Measurements from ENCODE around the gene FAM110D. TPM values are rescaled to one million over a fixed set of nuclear protein-coding genes. Genes with fewer than 3 reads are reported as not detected.
A peak's percentile ranks its signal among the peaks of the same experiment; 100 is the strongest.

Gene FAM110D
- total and polyA plus RNA-seq, 2 experiments from 2014 or later: 0.24 to 0.39 TPM

DNA sequence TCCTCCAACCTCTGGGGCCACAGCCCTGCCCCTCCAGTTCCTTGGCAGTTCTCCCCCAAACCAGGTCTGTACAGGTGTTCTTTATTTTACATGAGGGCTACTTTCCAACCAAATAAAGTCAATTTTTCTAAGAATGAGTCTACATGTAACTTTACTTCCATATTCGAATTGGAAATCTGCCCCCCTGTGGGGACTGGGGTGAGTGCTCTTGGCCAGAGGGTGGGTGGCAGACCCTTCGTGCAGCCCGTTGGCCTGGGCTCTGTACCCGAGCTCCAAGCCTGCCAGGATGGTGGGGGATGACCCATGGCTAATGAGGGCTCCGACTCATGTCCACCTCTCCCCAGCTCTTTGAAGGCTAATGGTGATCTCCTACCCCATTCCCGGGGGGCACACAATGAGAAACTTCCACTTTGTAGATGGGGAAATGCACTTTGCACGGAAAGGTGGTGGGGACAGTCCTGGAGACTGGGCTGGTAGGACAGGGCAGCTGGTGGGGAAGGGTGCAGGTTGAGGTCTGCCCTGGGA, 30.9 kb downstream of the FAM110D start:
- Histone ChIP-seq H3K27ac (ENCODE audit: low read depth) (no peak overlapping the region), H3F3A (replicated peaks; ENCODE audit: low read depth) (0 out of 2 replicates have a peak, but pooled peaks cover 4% of the 10 kb centered on the region), H3K4me3 (no peak overlapping the region), H3K27me3 (ENCODE audit: insufficient read depth) (no peaks in the 10 kb centered on the region), H3K36me3 (ENCODE audit: insufficient read depth) (no peaks in the 10 kb centered on the region), H3K4me1 (ENCODE audit: insufficient read depth) (no peaks in the 10 kb centered on the region), H3K4me2 (no peak overlapping the region), H3K79me2 (replicated peaks; ENCODE audit: insufficient read depth) (no peaks in the 10 kb centered on the region), H2AFZ (no peak overlapping the region), H3K9me2 (ENCODE audit: insufficient read depth) (no peaks in the 10 kb centered on the region), H4K20me1 (replicated peaks; ENCODE audit: insufficient read depth) (no peaks in the 10 kb centered on the region)
- peaks cover 9% of the 10 kb centered on the region; the same call in 2 of the 3 replicates for H3K36me3 Mint-ChIP-seq (ENCODE audit: low read depth)
- ATAC-seq (no peak), DNase-seq (ENCODE audit: low spot score) (no peak)
- H3K4me3 Mint-ChIP-seq: no peak overlapping the region
- H3K9me3 Mint-ChIP-seq: no peaks in the 10 kb centered on the region; the same call in 2 of the 3 replicates
- H3K4me1 Mint-ChIP-seq: peaks cover 17% of the 10 kb centered on the region
- peaks cover 13% of the 10 kb centered on the region for H3K27me3 Mint-ChIP-seq (ENCODE audit: insufficient read depth, low read depth, poor library complexity)
- TF ChIP-seq EZH2 (IDR thresholded peaks at IDR 0.05; ENCODE audit: low read depth, unreplicated experiment) (no peak), EZH2phosphoT487 (IDR thresholded peaks at IDR 0.05; ENCODE audit: unreplicated experiment) (no peak), JUNB (IDR thresholded peaks at IDR 0.05; ENCODE audit: unreplicated experiment) (no peak), ZNF331 (CRISPR knock-in tag; IDR thresholded peaks at IDR 0.05; ENCODE audit: low read depth) (no peak), POLR2AphosphoS5 (IDR thresholded peaks at IDR 0.05; ENCODE audit: low read depth) (no peak), CREB1 (CRISPR knock-in tag; IDR thresholded peaks at IDR 0.05; ENCODE audit: low read depth) (no peak), STAT1 (IDR thresholded peaks at IDR 0.05; ENCODE audit: unreplicated experiment) (no peak), NANOG (IDR thresholded peaks at IDR 0.05; ENCODE audit: borderline replicate concordance) (no peak), ZNF114 (CRISPR knock-in tag; IDR thresholded peaks at IDR 0.05) (no peak)
- TF ChIP-seq, protein P1, sequence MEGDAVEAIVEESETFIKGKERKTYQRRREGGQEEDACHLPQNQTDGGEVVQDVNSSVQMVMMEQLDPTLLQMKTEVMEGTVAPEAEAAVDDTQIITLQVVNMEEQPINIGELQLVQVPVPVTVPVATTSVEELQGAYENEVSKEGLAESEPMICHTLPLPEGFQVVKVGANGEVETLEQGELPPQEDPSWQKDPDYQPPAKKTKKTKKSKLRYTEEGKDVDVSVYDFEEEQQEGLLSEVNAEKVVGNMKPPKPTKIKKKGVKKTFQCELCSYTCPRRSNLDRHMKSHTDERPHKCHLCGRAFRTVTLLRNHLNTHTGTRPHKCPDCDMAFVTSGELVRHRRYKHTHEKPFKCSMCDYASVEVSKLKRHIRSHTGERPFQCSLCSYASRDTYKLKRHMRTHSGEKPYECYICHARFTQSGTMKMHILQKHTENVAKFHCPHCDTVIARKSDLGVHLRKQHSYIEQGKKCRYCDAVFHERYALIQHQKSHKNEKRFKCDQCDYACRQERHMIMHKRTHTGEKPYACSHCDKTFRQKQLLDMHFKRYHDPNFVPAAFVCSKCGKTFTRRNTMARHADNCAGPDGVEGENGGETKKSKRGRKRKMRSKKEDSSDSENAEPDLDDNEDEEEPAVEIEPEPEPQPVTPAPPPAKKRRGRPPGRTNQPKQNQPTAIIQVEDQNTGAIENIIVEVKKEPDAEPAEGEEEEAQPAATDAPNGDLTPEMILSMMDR (conservative IDR thresholded peaks at IDR 0.05; ENCODE audit: low read depth in 2 of 2): no peak
- TF ChIP-seq, protein P2, sequence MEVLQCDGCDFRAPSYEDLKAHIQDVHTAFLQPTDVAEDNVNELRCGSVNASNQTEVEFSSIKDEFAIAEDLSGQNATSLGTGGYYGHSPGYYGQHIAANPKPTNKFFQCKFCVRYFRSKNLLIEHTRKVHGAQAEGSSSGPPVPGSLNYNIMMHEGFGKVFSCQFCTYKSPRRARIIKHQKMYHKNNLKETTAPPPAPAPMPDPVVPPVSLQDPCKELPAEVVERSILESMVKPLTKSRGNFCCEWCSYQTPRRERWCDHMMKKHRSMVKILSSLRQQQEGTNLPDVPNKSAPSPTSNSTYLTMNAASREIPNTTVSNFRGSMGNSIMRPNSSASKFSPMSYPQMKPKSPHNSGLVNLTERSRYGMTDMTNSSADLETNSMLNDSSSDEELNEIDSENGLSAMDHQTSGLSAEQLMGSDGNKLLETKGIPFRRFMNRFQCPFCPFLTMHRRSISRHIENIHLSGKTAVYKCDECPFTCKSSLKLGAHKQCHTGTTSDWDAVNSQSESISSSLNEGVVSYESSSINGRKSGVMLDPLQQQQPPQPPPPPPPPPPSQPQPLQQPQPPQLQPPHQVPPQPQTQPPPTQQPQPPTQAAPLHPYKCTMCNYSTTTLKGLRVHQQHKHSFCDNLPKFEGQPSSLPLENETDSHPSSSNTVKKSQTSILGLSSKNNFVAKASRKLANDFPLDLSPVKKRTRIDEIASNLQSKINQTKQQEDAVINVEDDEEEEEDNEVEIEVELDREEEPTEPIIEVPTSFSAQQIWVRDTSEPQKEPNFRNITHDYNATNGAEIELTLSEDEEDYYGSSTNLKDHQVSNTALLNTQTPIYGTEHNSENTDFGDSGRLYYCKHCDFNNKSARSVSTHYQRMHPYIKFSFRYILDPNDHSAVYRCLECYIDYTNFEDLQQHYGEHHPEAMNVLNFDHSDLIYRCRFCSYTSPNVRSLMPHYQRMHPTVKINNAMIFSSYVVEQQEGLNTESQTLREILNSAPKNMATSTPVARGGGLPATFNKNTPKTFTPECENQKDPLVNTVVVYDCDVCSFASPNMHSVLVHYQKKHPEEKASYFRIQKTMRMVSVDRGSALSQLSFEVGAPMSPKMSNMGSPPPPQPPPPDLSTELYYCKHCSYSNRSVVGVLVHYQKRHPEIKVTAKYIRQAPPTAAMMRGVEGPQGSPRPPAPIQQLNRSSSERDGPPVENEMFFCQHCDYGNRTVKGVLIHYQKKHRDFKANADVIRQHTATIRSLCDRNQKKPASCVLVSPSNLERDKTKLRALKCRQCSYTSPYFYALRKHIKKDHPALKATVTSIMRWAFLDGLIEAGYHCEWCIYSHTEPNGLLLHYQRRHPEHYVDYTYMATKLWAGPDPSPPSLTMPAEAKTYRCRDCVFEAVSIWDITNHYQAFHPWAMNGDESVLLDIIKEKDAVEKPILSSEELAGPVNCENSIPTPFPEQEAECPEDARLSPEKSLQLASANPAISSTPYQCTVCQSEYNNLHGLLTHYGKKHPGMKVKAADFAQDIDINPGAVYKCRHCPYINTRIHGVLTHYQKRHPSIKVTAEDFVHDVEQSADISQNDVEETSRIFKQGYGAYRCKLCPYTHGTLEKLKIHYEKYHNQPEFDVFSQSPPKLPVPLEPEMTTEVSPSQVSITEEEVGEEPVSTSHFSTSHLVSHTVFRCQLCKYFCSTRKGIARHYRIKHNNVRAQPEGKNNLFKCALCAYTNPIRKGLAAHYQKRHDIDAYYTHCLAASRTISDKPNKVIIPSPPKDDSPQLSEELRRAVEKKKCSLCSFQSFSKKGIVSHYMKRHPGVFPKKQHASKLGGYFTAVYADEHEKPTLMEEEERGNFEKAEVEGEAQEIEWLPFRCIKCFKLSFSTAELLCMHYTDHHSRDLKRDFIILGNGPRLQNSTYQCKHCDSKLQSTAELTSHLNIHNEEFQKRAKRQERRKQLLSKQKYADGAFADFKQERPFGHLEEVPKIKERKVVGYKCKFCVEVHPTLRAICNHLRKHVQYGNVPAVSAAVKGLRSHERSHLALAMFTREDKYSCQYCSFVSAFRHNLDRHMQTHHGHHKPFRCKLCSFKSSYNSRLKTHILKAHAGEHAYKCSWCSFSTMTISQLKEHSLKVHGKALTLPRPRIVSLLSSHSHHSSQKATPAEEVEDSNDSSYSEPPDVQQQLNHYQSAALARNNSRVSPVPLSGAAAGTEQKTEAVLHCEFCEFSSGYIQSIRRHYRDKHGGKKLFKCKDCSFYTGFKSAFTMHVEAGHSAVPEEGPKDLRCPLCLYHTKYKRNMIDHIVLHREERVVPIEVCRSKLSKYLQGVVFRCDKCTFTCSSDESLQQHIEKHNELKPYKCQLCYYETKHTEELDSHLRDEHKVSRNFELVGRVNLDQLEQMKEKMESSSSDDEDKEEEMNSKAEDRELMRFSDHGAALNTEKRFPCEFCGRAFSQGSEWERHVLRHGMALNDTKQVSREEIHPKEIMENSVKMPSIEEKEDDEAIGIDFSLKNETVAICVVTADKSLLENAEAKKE (CRISPR knock-in tag; IDR thresholded peaks at IDR 0.05): no peak
- TF ChIP-seq, protein P3, sequence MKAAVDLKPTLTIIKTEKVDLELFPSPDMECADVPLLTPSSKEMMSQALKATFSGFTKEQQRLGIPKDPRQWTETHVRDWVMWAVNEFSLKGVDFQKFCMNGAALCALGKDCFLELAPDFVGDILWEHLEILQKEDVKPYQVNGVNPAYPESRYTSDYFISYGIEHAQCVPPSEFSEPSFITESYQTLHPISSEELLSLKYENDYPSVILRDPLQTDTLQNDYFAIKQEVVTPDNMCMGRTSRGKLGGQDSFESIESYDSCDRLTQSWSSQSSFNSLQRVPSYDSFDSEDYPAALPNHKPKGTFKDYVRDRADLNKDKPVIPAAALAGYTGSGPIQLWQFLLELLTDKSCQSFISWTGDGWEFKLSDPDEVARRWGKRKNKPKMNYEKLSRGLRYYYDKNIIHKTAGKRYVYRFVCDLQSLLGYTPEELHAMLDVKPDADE (IDR thresholded peaks at IDR 0.05): no peak
- TF ChIP-seq, protein P4, sequence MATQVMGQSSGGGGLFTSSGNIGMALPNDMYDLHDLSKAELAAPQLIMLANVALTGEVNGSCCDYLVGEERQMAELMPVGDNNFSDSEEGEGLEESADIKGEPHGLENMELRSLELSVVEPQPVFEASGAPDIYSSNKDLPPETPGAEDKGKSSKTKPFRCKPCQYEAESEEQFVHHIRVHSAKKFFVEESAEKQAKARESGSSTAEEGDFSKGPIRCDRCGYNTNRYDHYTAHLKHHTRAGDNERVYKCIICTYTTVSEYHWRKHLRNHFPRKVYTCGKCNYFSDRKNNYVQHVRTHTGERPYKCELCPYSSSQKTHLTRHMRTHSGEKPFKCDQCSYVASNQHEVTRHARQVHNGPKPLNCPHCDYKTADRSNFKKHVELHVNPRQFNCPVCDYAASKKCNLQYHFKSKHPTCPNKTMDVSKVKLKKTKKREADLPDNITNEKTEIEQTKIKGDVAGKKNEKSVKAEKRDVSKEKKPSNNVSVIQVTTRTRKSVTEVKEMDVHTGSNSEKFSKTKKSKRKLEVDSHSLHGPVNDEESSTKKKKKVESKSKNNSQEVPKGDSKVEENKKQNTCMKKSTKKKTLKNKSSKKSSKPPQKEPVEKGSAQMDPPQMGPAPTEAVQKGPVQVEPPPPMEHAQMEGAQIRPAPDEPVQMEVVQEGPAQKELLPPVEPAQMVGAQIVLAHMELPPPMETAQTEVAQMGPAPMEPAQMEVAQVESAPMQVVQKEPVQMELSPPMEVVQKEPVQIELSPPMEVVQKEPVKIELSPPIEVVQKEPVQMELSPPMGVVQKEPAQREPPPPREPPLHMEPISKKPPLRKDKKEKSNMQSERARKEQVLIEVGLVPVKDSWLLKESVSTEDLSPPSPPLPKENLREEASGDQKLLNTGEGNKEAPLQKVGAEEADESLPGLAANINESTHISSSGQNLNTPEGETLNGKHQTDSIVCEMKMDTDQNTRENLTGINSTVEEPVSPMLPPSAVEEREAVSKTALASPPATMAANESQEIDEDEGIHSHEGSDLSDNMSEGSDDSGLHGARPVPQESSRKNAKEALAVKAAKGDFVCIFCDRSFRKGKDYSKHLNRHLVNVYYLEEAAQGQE (IDR thresholded peaks at IDR 0.05; ENCODE audit: unreplicated experiment): no peak
- H3K27ac Mint-ChIP-seq: peak overlapping the region; percentile 49
